Measurements from ENCODE around the gene ADGRD1.

DNA sequence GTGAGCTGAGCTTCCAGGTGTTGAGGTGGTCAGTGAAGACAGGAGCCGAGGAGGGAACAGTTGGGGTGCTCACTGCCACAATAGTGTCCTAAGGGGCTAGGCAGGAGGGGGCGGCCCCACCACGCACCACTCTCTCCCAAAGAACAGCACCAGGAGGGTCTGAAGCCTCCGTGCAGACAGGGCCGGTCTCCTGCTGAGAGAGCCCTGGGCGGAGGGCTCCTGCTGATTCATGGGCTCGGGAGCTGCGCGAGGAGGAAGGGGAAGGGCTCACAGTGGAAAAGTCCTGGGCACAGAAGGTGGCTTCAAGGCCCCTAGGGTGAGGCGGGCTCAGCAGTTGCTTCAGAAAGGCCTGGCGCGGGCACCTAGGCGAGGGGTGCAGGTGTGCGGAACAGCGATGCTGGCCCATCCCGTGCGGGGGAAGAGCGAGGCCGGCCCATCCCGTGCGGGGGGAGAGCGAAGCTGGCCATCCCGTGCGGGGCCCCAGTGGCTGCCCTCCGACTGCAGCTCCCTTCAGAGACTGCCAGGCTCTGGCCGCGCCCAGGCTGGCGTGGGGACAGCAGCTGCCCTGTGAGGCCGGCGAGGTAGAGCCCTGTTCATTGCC, 176.7 kb downstream of the ADGRD1 start:
- TF ChIP-seq, protein P1, sequence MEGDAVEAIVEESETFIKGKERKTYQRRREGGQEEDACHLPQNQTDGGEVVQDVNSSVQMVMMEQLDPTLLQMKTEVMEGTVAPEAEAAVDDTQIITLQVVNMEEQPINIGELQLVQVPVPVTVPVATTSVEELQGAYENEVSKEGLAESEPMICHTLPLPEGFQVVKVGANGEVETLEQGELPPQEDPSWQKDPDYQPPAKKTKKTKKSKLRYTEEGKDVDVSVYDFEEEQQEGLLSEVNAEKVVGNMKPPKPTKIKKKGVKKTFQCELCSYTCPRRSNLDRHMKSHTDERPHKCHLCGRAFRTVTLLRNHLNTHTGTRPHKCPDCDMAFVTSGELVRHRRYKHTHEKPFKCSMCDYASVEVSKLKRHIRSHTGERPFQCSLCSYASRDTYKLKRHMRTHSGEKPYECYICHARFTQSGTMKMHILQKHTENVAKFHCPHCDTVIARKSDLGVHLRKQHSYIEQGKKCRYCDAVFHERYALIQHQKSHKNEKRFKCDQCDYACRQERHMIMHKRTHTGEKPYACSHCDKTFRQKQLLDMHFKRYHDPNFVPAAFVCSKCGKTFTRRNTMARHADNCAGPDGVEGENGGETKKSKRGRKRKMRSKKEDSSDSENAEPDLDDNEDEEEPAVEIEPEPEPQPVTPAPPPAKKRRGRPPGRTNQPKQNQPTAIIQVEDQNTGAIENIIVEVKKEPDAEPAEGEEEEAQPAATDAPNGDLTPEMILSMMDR (IDR thresholded peaks at IDR 0.05) = no peak
- no peak for TF ChIP-seq EP300 (IDR thresholded peaks at IDR 0.05)
- TF ChIP-seq POLR2AphosphoS5 (IDR thresholded peaks at IDR 0.05) = no peak

Data from esophagus muscularis mucosa (tissue), 4 donors.